Measurements from ENCODE around the gene CYSRT1. TPM values are rescaled to one million over a fixed set of nuclear protein-coding genes. Genes with fewer than 3 reads are reported as not detected.

The CYSRT1 gene
- total and polyA plus RNA-seq, 8 donors: 0.22 to 1.3 (median 0.60) TPM; not detected in 4

GRCh38 chr9:137227853-137228505, 3.0 kb downstream of the CYSRT1 start:
- Histone ChIP-seq H3K27ac (peak overlapping the region in 1 of 4 donors; percentile 70), H3K4me1 (peaks cover 7 to 16% (median 11%) of the 10 kb centered on the region in 3 donors), H3K4me3 (no peak overlapping the region), H3K9me3 (no peaks in the 10 kb centered on the region), H3K27me3 (no peaks in the 10 kb centered on the region), H3K36me3 (no peaks in the 10 kb centered on the region)
- intact Hi-C loops (cut with DNase I): no loop called here
- no peak for ATAC-seq
- no peak for FAIRE-seq
- TF ChIP-seq, protein P1, sequence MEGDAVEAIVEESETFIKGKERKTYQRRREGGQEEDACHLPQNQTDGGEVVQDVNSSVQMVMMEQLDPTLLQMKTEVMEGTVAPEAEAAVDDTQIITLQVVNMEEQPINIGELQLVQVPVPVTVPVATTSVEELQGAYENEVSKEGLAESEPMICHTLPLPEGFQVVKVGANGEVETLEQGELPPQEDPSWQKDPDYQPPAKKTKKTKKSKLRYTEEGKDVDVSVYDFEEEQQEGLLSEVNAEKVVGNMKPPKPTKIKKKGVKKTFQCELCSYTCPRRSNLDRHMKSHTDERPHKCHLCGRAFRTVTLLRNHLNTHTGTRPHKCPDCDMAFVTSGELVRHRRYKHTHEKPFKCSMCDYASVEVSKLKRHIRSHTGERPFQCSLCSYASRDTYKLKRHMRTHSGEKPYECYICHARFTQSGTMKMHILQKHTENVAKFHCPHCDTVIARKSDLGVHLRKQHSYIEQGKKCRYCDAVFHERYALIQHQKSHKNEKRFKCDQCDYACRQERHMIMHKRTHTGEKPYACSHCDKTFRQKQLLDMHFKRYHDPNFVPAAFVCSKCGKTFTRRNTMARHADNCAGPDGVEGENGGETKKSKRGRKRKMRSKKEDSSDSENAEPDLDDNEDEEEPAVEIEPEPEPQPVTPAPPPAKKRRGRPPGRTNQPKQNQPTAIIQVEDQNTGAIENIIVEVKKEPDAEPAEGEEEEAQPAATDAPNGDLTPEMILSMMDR (IDR thresholded peaks at IDR 0.05): no peak
- 15 to 17% methylated on average over 17 to 18 of the region's 18 CpGs for WGBS, 2 donors
- peak in 1 of 6 donors; percentile 70 for DNase-seq

DNA sequence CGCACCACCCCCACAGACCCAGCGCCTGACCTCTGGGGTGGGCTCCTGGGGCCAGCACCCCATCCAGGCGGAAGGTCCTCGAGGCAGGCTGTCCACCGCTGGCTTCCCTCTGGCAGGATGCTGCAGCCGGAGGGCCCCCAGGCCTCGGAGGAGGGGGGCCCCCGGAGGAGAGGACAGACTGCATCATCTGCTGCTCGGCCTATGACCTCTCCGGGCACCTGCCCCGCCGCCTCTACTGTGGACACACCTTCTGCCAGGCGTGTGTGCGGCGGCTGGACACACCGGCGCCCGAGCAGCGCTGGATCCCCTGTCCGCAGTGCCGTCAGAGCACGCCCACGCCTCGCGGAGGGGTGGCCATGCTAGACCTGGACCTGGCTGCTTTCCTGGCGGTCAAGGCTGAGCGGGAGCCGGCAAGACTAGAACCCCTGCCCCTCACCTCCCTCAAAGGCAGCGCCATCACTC, 3.6 kb downstream of the CYSRT1 start:
- ATAC-seq (no peak), DNase-seq (no peak), FAIRE-seq (no peak)
- Histone ChIP-seq H3K9me3 (no peaks in the 10 kb centered on the region), H3K27me3 (no peaks in the 10 kb centered on the region), H3K27ac (no peak overlapping the region), H3K4me1 (peaks cover 5 to 14% (median 10%) of the 10 kb centered on the region in 3 donors), H3K4me3 (no peak overlapping the region), H3K36me3 (no peaks in the 10 kb centered on the region)
- 46 to 47% methylated on average over 29 of the region's 29 CpGs for WGBS, 2 donors
- intact Hi-C loops (cut with DNase I): no loop called here
- TF ChIP-seq, protein P1 (IDR thresholded peaks at IDR 0.05): no peak

DNA sequence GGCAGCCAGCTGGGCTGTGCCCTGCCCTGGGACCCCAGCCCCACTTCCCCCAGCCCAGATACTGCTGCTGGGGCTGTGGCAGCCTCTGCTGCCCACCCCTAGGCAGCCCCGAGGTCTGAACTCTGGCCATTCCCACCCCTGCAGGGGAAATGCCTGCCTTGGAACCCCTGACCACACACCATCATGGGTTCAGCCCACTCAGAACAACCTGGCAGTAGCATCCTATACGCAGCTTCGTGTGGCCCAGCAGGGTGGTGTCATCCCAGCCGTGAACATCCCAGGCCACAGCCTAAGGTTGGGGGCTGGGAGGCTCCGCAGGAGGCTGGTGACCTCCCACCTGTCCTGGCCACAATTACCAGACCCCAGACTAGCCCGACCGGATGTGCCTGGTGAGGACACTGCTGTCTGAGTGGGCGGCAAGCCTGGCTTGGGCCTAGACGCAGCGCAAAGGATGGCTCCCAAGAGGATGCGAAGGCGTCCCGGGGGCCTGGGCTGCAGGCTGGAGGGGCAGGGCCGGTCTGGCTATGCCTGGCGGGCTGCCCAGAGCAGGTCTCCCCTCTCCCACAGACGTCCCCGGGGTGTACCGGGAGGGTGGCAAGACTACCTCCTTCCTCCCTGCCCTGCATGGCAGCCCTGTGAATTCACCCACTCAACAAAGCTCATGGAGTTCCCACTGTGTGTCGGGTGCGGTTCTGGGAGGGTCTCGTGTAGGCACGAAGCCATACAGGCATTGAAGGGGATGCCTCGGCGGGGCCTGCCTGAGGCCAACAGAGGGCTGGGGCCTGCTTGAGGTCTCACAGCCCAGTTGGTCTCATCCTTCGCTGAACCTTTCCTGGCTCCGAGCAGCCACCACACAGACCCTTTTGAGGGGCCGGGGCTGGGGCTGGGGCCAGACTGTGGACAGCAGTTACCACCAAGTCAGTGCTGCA, 4.3 kb downstream of the CYSRT1 start:
- Histone ChIP-seq H3K27me3 (no peaks in the 10 kb centered on the region), H3K4me3 (no peak overlapping the region), H3K4me1 (peaks cover 5 to 14% (median 10%) of the 10 kb centered on the region in 3 donors), H3K9me3 (no peaks in the 10 kb centered on the region), H3K36me3 (no peaks in the 10 kb centered on the region), H3K27ac (no peak overlapping the region)
- intact Hi-C loops (cut with DNase I): no loop called here
- FAIRE-seq: no peak
- 69% methylated on average over 26 to 27 of the region's 27 CpGs for WGBS, 2 donors
- TF ChIP-seq, protein P1 (IDR thresholded peaks at IDR 0.05): no peak
- no peak for DNase-seq
- no peak for ATAC-seq

- Histone ChIP-seq H3K4me1 (peaks cover 5 to 14% (median 10%) of the 10 kb centered on the region in 3 donors), H3K36me3 (no peaks in the 10 kb centered on the region), H3K4me3 (no peak overlapping the region), H3K9me3 (no peaks in the 10 kb centered on the region), H3K27ac (no peak overlapping the region), H3K27me3 (no peaks in the 10 kb centered on the region)
- no peak for FAIRE-seq
- TF ChIP-seq, protein P1 (IDR thresholded peaks at IDR 0.05): no peak
- intact Hi-C loops (cut with DNase I): loop anchor here (5.0 to 10.0 kb wide), 2 partner anchors 113 to 115 kb away; partner anchors contain the start of gene DPP7 (in 1 of the 3)
- 54 to 69% methylated on average over 27 to 31 of the region's 31 CpGs for WGBS, 2 donors
- no peak for DNase-seq
- ATAC-seq: no peak
Observed at GRCh38 chr9:137229903-137230704, 5.1 kb downstream of the CYSRT1 start.

Data from pancreas (tissue), 10 donors.